Activated effector memory CD4-positive, alpha-beta T cell treated with Interleukin-2 at 50 U/mL for 16 hours (primary cell): ENCODE measurements around the gene RS1.

Source experiments
- DNase-seq: peaks from one replicate; pipeline ENCODE4 v3.0.0-alpha.2; 2020

The RS1 gene

GRCh38 chrX:18668071-18668835 is 3.7 kb downstream of the RS1 start:
- no peak for DNase-seq

GRCh38 chrX:18666614-18667013 is 5.3 kb downstream of the RS1 start:
- DNase-seq: no peak

- DNase-seq: no peak
Observed at GRCh38 chrX:18664947-18665346, 7.0 kb downstream of the RS1 start.

- DNase-seq: no peak
Observed at GRCh38 chrX:18661273-18661672, 10.6 kb downstream of the RS1 start.

GRCh38 chrX:18654875-18655836 is 16.8 kb downstream of the RS1 start:
- no peak for DNase-seq

GRCh38 chrX:18652636-18653035 is 19.3 kb downstream of the RS1 start:
- DNase-seq: no peak

- DNase-seq: no peak
Observed at GRCh38 chrX:18650662-18651061, 21.2 kb downstream of the RS1 start.

- DNase-seq: no peak
Observed at GRCh38 chrX:18649498-18649951, 22.4 kb downstream of the RS1 start.

- no peak for DNase-seq
Observed at GRCh38 chrX:18647621-18648020, 24.3 kb downstream of the RS1 start.

GRCh38 chrX:18643853-18644252 is 28.1 kb downstream of the RS1 start:
- no peak for DNase-seq

GRCh38 chrX:18643243-18643642 is 28.7 kb downstream of the RS1 start:
- no peak for DNase-seq

GRCh38 chrX:18640686-18641085 is 31.2 kb downstream of the RS1 start:
- DNase-seq: no peak

- DNase-seq: no peak
Observed at GRCh38 chrX:18639280-18639679, 32.6 kb downstream of the RS1 start.

- no peak for DNase-seq
Observed at GRCh38 chrX:18638398-18638797, 33.5 kb downstream of the RS1 start.

- no peak for DNase-seq
Observed at GRCh38 chrX:18630934-18631333, 41.0 kb downstream of the RS1 start.

GRCh38 chrX:18624599-18624998 is 47.3 kb downstream of the RS1 start:
- DNase-seq: no peak

- no peak for DNase-seq
Observed at GRCh38 chrX:18620349-18620748, 51.6 kb downstream of the RS1 start.

GRCh38 chrX:18619288-18619687 is 52.6 kb downstream of the RS1 start:
- DNase-seq: no peak

GRCh38 chrX:18617407-18617750 is 54.5 kb downstream of the RS1 start:
- DNase-seq: no peak

GRCh38 chrX:18616688-18617406 is 55.1 kb downstream of the RS1 start:
- DNase-seq: no peak

- no peak for DNase-seq
Observed at GRCh38 chrX:18613930-18614639, 57.8 kb downstream of the RS1 start.

GRCh38 chrX:18607966-18608365 is 63.9 kb downstream of the RS1 start:
- DNase-seq: no peak

GRCh38 chrX:18598413-18598812 is 73.5 kb downstream of the RS1 start:
- DNase-seq: no peak
